SU-DHL-6 (cell line): ENCODE data around the gene ARL8B.

Experiments
- EZH2phosphoT487 ChIP-seq: fragments of 200-600 bp; sonication (generic), shearing (Covaris generic); conservative IDR thresholded peaks from 2 replicates; pipeline ENCODE4 v1.6.1; 2018; ENCODE audit warnings: mild to moderate bottlenecking, antibody characterized with exemption, low read length, moderate library complexity, mixed read lengths
- TF ChIP-seq, protein P1 (sequence below): fragments of 200-600 bp; sonication (generic); IDR thresholded peaks from one replicate; pipeline ENCODE4 v1.5.1; 2017; ENCODE audit warnings: antibody characterized with exemption, mild to moderate bottlenecking, low read length, moderate library complexity; ENCODE audit not compliant: insufficient read depth, poor library complexity, severe bottlenecking

DNA sequence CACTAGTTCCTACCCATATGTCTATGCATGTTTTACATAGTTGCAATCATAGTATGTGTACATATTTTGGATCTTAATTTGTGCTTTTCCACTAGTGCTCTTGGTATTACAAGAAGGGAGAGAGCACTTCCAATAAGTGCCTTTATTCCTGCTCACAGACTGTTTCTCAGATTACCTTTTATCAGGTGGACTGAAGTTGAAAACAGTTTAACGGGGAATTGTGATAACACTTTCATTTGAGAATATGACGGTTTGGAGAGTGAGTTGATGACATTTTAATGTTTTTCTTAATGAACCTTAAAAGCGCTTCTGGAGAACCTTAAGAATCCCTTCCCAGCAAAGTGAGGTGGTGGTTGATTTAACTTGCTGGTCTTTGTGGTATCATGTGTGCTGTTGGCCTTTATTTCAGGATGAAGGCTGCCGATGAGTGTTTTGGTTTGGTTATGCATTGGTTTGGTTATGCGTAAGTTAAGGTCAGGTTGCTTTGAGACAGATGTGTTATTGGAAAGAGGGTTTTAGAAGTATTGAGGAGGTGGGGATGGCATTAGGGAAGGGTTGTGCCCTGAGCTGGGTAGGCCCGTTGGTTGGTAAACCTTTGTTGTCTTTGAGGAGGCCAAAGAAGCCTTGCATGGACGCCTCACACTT, 68.2 kb downstream of the ARL8B start:
- TF ChIP-seq, protein P1, sequence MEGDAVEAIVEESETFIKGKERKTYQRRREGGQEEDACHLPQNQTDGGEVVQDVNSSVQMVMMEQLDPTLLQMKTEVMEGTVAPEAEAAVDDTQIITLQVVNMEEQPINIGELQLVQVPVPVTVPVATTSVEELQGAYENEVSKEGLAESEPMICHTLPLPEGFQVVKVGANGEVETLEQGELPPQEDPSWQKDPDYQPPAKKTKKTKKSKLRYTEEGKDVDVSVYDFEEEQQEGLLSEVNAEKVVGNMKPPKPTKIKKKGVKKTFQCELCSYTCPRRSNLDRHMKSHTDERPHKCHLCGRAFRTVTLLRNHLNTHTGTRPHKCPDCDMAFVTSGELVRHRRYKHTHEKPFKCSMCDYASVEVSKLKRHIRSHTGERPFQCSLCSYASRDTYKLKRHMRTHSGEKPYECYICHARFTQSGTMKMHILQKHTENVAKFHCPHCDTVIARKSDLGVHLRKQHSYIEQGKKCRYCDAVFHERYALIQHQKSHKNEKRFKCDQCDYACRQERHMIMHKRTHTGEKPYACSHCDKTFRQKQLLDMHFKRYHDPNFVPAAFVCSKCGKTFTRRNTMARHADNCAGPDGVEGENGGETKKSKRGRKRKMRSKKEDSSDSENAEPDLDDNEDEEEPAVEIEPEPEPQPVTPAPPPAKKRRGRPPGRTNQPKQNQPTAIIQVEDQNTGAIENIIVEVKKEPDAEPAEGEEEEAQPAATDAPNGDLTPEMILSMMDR: no peak
- TF ChIP-seq EZH2phosphoT487: no peak
